NCI-H460 (cell line): ENCODE results near the gene KCTD15. TPM values are rescaled to one million over a fixed set of nuclear protein-coding genes. Genes with fewer than 3 reads are reported as not detected.
"Not testable (repeated sequence)": the region's sequence is repeated elsewhere in the genome, so short reads cannot be mapped to it uniquely, and the experiment has no call there.

ENCODE experiments used
- DNase-seq: peaks from one replicate; pipeline ENCODE4 v3.0.0-alpha.2; 2016; ENCODE audit warnings: low read depth; ENCODE audit errors: extremely low read depth
- total RNA-seq: library from RNA; depleted of rRNA; stranded (reverse); fragments of >200 nt; shearing (Covaris generic); gene quantifications from 2 replicates; pipeline ENCODE4 v1.2.3, GENCODE V29; 2014

The KCTD15 gene
- total RNA-seq, 1 experiment from 2014 or later: 28.0 TPM

DNA sequence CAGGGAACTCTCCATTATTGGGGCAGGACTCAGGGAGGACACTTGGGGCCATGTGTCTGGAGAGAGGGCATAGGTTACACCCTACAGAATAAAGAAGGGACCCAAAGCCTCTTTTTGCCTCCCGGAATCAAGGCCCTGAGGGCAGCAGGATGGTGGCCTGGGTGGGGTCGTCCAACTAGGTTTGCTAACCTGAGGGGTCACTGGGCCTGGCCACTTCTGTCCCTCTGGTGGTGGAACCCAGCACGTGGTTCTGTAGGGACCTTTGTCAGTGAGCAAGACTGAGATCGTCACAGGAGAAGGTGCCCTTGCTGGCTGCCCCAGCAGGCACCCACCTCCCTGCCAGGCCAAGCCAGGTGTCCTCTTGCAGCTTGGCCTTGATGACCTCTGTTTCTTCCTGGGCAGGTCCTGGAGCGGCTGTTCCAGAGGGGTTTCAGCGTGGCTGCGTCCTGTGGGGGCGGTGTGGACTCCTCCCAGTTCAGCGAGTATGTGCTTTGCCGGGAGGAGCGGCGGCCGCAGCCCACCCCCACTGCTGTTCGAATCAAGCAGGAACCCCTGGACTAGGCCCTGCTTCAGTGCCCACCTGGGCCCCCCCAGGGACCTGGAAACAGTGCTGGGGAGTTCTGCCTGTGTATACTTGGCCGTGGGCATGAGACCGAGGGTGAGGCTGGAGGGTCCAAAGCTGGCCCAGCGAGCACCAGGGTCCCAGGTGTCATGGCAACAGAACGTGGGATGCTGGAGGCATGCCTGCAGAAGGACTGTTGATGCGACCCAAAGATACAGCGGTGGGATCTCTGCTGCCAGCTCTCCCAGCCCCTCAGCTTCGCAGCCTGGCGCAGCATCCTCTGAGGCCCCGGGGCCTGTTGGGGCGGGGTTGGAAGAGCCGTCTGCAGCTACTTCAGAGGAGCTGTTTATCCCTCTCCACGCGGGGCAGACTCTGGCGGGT is 16.0 kb downstream of the KCTD15 start:
- no peak for DNase-seq

DNA sequence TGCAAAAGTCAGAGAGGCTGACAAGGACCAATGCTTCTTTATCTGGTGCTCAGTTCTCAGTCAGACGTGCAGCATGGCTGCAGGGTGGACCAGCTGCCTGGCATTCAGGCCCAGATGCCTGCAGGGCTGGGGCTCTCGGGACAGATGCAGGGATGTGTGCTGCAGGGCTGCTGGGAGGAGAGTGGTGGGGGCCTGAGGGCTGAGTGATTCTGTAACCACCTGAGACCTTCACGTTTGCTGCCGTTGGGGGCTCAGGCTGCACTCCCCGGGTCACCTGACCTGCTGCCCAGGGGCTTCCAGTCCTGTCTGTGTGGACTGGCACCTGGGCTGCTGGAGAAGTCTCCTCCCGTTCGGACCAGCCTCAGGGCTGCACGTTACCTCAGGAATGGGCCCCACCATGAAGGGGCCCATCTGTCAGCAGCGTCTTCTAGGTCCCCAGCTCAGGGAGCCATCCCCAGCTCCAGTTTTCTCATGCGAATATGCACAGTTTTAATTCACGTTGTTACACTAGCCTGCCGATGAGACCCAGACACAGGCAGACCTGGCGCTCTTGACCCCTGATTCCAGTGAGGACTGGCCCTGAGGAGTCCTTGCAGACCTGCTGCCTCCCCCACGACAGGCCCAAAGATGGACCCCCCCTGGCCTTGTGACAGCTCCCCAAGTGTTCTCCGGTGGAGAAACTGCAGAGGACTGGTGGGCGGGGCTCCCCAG is 16.9 kb downstream of the KCTD15 start:
- no peak for DNase-seq

DNA sequence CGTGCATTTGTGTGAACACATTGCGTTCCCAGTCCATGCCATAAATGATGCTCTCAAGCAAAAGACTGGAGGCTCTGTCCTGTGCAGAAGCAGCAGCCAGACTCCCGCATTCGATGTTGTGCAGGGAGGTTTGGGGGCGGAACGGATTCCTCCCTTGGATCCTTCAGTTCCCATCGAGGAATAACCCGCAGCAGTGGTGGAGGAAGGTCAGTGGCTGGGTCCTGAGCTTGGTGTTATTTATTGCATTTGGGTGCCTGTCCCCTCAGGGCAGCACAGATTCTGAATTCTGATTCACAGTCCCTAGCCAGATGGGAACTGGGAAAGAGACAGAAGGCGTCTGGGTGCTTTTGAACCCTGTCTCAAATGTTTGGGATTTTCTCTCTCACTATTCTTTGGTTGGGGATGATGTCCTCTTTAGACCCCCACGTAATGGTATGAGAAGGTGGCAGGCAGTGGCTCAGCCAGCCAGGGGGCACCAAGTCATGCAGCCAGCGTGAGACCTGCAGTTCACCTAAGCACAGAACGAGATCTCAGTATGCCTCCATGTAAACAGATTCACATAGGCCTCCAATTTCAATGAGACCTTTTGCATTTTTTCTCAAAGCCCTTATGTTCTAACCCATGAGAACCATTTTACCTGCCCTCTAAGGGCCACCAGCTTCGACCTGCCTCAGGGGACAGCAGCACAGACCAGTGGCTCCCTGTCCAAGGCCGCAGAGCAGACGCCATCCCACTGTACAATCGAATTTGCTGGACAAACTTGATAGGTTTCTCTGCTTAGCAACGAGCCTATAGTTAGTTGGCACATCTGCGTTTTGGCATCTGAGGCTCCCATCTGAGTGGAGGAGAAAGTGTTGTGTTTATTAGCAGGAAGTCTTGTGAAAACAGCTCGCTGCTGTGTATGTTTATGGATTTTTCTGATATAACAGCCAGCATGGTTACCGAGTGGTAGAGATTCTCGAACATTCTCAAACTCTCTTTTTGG is 17.8 kb downstream of the KCTD15 start:
- no peak for DNase-seq

DNA sequence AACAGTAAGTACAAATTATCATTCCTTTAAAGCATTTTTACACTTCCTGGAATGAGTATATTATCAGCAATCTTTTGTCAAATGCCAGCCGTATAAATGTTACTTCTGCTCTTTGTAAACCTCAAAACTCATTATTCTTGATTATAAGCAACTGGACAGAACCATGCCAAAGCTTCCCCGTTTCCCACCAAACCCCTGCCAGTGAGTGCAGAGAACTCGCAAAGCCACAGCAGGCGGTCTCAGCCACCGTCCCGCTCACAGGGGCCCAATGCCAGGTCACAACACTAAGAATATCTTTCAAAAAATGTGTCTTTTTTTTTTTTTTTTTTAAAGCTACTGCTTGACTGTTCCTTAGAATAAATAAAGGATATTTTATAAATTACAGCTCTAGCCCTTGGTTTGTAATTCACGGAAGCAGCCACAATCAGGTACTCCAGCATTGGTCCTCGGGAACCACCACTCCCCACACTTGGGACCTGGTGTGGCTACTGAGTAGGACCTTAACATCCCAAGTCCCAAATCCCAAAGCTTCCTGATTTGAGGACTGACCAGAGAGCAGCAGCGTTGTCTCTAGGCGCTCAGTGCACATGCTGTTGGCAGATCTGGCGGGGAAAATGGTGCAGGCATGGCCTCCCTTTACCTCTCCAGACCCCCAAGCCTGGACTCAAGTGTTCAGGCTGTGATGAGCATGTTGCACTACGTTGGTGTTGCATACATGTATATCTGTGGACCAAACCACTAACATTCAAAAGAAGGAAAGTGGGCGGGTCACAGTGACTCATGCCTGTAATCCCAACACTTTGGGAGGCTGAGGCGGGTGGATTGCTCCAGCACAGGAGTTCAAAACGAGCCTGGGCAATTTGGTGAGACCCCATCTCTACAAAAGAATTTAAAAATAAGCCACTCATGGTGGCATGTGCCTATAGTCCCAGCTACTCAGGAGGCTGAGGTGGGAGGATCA is 19.0 kb downstream of the KCTD15 start:
- no peak for DNase-seq

DNA sequence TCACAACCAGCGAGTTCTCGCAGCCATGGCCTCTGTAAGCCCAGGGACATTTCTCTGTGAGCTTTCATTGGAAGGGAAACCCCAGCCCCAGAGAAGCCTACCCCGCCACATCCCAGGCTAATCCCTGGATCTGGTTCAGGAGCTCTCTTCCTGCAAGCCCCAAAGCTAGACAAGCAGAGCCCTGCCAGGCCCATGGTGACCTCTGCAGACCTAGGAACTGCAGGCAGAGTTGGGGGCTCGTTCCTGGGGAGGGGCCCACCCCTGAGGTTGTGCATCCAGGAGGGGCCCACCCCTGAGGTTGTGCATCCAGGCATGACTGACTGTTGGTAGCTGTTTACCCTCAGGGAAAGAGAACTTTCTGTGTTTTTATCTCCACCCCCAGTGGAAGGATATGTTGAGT is 21.7 kb downstream of the KCTD15 start:
- no peak for DNase-seq

DNA sequence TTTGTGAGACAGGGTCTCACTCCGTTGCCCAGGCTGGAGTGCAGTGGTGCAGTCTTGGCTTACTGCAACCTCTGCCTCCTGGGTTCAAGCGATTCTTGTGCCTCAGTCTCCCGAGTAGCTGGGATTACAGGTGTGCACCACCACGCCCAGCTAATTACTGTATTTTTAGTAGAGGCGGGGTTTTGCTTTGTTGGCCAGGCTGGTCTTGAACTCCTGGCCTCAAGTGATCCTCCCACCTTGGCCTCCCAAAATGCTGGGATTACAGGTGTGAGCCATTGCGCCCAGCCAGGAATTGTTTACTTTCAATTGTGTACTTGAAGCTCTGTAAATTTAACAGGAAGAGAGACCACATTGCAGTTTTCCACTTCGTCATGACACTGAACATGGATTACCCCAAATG is 22.4 kb downstream of the KCTD15 start:
- not testable (repeated sequence) for DNase-seq

DNA sequence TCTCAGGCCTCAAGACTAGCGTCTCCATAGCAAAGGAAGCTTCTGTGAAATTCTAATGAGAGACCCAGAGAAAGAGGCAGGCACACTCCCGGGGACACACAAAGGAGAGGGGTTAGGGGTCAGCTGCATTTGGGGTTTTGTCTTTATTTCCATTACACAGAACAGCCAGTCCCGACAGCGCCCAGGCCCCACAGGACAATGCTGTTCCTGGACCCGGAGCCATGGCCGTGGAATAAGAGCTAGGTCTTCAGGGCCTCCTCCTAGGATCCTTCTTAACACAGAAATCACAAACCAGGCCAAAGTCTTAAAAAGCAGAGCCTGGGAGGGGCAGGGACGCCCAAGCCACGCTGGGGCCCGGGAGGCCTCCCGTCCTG is 22.8 kb downstream of the KCTD15 start:
- DNase-seq: no peak

DNA sequence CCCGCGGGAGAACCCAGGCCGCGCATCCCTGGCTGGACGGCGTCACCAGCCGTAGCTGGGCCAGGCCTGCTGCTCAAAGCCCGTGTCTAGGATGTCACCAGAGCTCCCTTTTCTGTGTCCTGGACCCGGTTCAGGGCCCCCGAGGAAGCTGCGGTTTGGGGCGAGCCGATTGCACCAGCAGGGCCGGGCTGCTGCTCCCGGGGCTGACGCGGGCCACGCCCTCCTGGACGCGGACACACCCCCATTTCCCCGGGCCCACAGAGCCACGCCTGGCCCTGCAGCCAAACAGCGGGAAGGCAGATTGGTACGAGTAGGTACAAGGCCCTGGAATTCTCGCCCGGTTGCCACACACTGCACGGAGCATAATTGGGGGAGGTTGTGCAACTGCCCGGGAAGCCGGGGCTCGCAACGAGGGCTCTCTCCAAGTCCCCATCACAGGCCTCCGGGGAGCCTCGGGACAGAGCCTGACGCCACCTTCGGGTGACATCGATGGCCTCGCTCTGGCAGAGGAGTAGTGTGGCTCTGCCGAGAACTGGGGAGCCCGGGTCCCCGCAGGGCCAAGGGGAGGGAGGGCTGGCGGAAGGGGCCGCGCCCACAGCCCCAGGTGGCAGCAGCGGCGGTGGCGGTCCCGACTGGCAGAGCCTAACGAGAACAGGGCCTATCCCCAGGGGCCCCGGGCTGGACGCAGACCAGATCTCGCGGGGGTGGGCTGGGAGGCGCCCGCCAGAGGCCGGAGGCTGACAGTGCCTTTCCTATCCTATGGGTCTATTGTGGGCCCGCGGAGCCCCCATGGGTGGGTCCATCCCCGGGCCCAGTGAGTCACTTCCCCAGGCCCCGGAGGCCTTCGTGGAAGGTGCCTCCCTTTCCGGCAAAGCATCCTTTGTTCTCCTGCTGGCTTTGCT is 23.5 kb downstream of the KCTD15 start:
- DNase-seq: peak; percentile 77

DNA sequence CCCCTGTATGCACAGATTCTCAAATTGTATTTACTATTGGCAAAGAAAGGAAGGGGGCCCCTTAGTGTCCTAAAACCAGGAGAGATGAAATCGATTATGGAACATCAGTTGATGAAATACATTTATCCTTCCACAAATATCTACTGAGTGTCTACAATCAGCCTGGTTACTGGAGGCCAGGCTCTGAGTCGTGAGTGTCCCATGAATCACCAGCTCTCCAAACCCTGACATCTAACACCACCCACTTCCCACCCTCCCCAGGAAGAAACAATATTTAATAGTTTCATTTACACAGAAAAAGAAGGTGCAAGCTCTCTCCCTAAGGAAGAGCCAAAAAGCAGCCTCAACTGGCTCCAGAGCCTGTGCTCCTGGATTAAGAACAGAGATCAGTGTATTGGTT is 25.2 kb downstream of the KCTD15 start:
- DNase-seq: no peak

DNA sequence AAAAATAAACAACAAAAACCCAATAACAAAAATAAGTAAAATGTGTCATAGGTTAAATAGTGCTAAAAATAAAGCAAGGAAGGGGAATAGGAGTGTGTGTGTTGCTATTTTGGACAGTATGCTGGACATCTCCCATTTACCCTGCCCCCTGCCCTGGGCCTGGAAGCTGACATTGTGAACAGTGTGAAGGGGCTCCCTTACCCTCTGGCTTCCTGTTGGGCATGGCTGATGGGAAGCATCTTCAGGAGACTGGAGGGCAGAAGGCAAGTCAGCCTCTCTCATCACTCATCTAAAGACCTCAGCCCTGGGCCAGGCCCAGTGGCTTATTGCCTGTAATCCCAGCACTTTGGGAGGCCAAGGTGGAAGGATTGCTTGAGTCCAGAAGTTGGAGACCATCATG is 26.7 kb downstream of the KCTD15 start:
- DNase-seq: no peak

DNA sequence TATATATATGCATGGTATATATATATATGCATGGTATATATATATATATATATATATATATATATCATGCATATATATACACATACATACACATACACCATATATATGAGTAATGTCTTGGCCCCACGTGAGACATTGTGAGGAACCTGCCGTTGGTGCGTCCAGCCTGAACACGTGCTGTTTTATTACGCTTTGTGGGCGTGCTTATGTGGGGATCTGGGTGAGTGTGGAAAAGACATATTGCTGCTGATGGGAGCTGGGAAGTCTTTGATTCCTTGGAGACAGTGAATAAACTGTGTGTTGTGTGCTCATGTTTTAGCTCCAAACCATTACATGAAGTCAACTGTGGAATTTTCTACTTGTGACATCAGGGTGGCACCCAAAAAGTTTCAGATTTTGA is 28.9 kb downstream of the KCTD15 start:
- DNase-seq: no peak

DNA sequence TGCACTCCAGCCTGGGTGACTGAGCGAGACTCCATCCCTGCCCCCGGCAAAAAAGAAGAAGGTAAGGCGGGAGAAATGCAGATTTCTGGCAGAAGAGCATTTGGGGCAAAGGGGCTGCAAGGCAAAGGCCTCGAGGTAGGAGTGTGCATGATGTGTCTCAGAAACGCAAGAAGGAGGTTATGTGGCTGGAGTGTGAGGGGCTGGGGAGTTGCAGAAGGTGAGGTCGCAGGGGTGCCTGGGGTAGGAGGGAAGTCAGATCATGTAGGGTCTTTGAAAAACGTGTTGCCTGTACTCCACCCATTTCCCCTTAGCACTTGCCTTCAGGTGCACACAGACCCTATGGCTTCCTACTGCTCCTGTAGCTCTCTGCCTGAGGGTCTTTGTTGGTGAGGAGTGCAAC is 29.9 kb downstream of the KCTD15 start:
- DNase-seq: no peak

DNA sequence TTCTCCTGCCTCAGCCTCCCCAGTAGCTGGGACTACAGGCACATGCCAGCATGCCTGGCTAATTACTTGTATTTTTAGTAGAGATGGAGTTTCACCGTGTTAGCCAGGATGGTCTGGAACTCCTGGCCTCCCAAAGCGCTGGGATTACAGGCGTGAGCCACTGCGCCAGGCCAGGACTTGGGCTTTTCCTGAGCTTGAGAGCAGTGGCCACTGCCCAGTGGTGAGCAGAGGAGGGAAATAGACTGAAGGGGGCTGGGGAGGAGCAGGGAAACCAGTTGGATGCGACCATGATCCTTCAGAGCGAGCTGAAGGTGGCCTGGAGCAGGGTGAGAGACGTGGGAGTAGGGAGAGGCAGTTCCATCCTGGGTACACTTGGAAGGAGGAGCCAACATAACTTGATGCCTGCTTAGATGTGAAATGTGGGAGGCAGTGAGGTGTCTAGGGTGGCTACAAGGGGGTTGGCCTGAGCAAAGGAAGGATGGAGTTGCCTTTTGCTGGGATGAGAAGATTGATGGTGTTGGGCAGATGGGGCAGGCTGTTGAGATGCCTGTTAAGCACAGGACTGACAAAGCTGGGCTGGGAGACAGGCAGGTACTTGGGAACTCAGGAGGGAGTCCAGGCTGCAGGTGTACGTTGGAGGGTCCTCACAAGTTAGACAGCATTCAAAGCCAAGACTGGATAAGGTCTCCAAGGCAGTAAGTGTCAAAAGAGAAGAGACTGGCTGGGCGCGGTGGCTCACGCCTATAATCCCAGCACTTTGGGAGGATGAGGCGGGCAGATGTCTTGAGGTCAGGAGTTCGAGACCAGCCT is 31.8 kb downstream of the KCTD15 start:
- no peak for DNase-seq

DNA sequence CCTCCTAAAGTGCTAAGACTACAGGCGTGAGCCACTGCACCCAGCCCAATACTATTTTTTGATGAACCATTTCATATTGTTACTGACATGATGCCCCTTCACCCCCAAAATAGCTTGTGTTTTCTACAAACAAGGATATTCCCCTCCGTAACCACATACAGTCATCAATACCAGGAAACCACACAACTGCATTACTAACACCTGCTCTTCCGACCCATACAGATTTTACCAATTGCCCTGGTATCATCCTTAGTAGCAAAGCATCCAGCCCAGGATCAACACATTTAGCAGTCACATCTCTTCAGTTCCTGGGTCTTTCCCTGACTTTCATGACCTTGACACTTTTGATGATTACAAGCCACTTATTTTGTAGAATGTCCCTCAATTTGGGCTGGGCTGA is 33.6 kb downstream of the KCTD15 start:
- no peak for DNase-seq

DNA sequence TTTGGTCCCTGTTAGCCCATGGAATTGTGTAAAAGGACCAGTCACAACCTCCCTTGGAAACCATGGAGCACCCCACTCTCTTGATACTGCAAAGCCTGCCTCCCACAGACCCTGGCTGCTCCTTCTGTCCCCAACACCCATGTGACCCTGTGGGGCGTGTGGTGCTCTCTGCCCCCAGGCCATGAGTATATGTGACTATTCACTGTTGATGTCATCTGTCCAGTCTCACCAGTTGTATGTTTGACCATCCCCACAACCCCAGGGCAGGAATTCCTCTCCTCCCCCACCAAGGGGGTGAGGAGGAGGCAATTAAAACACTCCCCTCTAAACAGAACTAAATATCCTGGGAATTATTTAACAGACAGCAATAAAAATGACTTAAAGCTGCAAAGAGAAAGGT is 35.2 kb downstream of the KCTD15 start:
- DNase-seq: no peak

DNA sequence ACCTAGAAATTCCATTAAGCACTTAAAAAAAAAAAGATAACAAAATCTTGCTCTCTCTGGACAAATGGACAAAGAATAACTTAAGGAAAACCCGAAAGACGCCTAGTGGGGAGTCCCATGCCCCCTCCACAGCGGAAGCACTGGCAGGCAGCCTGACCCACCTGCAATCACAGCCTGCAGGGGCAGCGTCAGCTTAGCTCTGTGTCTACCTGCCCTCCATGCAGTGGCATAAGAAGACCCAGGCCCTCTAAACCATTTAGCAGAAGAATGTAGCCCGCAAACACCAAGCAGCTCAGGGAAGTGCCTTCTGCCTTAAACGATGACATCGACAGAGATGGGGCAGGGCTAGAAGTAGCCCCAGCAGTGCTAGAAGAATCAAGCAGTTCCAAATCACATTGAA is 36.0 kb downstream of the KCTD15 start:
- DNase-seq: no peak

DNA sequence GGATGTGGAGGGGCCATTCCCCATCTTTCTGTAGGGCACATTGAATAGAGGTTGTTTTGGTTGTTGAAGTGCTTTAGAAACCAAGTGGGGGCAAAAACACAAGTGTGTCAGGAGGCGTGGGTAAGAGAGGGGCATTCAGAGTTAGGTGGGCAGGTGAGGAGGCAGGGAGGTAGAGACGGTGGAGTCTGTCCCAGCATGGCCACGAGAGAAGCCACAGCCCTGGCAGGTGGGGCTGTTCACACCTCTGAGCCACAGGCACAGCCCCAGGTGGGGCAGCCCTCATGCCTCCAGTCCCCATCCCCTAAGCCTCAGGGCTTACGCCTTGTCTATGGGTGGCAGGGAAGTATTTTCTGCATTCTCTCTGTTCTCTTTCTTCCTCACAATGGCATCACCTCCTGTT is 43.7 kb downstream of the KCTD15 start:
- no peak for DNase-seq

DNA sequence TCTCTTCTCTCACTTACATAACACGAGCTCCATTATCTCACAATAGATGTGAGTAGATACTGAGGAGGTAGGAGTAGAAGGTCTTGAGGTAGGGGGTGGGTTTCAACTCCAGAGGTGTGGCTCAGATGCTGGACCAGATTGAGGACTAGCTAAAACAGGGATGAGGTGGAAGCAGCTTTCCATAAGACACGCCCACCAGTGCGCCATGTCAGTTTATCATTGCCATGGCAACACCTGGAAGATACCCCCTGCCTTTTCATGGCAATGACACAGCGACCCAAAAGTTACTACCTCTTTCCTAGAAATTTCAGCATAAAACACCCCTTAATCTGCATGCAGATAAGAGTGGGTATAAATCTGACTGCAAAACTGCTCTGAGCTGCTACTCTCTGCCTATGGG is 44.1 kb downstream of the KCTD15 start:
- DNase-seq: no peak
